Measurements from ENCODE around the gene DDA1.
"Not testable (repeated sequence)": the region's sequence is repeated elsewhere in the genome, so short reads cannot be mapped to it uniquely, and the experiment has no call there.

The DDA1 gene

DNA sequence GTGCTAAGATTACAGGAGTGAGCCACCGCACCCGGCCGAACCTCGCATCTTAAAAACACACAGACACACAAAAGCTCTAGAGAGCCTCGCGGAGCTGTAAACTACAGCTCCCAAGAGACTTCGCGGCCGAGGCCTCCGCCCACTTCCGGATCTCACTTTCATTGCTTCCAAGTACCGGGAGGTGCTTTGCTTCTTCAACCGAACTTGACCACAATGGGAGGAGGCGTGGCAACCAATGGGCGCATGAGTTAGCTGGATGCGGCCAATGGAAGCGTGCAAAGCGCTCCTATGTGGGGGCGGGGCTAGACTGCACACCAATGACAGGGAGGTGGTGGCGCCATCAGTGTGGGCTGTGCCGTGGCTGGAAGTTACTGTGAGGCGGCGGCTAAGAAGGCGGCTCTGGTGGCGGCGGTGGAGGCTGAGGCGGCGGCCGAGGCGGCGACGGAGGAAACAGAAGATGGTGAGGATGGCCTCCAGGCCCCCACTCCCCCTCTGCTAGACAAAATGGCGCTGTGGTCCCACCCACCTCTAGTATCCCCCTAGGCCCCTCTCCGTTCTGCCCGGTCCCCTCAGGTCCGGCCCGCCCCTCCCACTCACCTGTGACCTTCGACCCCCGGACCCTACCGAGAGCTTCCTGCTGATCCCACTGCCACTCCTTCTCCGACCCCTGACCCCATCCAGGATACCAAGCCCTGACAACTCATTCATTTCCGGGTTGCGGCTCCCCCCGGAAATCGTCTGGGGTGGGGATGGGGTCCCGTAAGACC lies at the start of gene DDA1:
Gene DDA1 (plus strand): TSS at position 366 of the 767 bp plus-strand sequence. CDS start 92 bp downstream, at position 458.
- DNase-seq: peak; percentile 98

DNA sequence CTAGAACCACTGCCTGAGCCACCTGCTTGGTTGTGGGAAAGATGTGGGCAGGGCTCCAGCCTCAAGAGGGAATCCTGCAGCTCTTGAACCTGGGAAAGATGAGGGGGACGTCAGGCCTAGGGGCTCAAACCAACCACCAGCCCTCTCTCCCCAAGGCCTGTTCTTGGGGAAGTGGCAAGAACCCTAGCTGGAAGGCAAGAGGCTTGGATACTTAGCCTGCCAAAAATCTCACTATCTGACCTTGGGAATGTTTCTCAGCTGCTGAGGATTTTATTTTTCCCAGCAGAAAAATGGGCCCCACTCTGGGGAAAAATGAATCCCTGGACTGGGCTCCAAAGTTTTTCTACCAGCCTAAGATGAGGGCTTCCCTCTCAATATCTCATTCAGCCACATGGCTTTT lies 49.4 kb upstream of the DDA1 start:
- DNase-seq: no peak

DNA sequence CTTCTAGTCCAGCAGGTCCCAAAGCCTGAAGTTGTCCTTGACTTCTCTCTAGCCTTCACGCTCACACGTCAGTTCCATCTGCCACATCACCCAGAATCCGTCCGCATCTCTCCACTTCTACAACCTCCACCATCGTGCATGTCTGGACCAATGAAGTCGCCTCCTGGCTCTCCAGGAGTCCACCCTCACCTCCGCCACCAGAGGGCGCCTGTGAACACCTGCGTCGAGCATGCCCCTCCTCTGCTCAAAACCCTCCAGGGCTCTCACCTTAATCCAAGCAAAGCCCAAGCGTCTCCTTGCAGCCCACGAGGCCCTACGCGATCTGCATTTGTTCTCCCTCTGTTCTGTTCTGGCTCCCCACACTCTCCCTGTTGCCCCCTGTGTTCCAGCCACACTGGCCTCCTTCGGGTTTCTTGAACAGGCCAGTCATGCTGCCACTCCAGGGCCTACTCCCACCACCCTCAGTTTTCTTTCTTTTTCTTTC lies 48.5 kb upstream of the DDA1 start:
- peak; percentile 81 for DNase-seq

DNA sequence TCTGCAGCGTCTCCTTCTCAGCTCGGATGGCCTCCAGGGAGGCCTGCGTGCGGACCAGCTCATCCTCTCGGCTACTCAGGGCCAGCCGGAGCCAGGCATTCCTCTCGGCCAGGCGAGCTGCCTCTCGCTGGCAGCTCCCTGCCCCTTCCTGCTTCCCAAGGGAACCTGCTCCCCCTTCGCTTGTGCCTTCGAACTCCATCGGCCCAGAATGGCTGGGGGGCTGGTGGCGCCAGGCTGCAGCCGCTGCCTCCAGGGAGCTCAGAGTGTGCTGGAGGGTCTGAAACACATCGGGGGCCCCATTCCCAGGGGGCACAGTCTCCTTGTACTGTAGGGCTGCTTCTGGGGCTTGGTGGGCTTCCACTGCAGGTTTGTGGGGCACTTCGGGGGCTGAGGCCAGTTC lies 46.8 kb upstream of the DDA1 start:
- no peak for DNase-seq

DNA sequence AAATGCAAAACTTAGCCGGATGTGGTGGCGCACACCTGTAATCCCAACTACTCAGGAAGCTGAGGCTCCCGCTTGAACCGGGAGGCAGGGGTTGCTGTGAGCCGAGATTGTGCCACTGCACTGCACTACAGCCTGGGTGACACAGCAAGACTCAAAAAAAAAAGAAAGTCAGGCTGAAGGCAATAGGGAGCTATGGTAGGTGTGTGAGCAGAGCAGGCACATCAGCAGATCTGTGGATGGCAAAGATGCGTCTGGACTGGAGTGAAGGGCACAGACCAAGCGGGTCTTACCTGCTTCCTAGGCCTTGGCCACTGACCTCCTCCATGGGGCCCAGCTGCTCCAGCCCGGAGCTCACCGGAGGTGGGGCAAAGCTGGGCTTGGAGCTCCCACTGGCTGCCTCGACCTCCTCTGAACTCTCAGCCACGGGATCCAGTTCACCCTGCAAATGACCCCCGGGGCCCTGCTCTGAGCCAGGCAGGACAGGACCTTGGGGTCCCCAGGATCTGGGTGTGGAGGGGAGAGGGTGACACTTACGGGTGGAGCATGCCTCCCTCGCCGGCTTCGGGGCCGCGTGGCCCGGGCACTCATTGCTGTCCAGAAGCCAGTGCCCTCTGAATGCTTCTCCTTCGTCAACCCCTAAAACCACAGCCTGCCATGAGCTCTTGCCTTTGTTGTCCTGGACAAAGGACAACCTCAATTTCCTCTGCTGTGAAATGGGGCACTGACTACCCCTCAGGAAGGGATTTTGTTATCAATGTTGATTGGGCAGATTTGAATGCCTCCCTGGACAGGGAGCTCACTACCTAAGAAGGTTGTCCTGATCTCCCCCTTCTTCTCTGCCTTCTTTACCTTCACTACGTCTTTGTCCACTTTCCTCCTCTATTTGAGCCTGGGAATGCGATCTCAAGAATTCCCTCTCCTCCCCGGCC lies 45.4 kb upstream of the DDA1 start:
- DNase-seq: no peak

DNA sequence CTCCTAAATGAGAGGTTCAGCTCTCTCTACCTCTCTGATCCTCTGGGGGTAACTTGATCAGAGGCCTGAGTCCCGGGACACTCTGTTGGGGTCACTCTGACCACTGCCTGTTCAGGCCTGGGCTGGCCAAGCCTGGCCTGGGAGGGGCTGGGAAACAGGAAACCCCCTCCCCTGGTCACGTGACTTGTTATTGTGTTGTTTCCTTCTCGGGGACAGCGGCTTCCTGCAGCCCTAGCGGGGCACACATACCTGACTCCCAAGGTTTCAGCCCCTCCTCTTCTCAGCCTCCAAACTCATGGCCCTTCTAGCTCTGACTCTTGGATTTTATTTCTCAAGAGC lies 44.8 kb upstream of the DDA1 start, which contains the start of gene USHBP1:
Gene USHBP1 (minus strand): TSS at position 105 of the 339 bp plus-strand sequence. CDS start 446 bp downstream, outside the sequence.
- no peak for DNase-seq

DNA sequence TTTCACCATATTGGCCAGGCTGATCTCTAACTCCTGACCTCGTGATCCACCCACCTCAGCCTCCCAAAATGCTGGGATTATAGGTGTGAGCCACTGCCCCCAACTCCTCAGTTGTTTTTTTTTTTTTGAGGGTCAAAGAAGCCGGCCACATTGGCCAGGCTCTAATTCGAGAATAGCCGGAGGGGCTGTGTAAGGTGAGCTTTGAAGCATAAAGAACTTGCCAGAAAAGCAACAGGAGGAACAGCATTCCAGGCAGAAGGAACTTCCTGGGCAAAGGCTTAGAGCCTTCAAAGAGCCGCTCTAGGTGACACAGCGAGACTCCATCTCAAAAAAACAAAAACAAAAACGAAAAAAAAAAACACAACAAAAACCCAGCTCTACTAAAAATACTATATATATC lies 43.3 kb upstream of the DDA1 start:
- no peak for DNase-seq

DNA sequence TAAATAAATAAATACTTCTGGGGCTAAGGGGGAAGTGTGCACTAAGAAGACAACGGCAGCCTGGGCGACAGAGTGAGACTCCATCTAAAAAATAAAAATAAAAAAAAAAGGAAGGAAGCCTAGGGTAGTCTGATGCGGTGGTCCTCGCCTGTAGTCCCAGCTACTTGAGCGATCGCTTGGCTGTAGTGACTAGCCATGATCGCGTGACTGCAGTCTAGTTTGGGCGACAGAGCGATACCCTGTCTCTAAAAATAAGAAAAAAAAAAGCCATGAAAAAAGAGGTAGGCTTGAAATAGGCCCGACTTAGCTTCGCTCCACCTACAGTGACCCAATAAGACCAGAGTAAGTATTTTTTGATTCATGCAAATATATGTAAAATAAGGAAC lies 42.8 kb upstream of the DDA1 start:
- DNase-seq: no peak

DNA sequence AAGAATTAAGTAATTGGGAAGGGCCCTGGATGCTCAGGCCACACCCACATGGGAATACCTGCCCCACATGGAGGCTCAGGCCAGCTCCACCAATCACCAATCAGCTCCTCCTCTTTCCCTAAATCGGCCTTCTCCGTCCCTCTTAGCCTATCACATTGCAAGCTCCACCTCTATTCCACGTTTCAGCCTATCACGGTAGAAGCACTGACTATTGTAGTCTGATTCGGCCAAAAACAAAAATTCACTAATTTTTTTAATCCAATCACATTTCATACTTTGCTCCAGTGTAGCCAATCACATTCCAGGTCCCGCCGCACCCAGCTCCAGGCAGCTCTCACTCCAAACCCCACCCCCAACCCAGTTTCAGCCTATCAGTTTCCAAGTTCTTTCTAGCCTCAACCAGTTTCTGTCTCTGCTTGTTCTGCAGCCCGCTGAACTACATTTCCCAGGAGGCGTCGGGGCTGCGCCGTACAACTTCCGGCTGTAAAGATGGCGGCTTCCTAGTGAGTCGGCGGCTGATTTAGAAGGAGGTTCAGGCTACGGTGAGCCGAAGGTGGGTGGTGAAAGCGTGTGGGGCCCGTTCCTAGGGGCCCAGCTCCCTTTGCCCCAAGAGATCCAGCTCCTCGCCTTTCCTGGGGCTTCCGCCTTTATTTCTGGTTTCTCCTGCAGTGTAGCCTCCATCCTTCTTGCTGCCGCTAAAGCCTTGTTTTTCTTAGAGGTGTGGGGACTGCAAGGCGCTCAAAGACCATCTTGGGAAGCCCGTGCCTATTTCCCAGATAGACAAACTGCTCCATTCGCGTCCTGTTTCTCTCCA lies 42.2 kb upstream of the DDA1 start, which contains the start of gene BABAM1:
Gene BABAM1 (plus strand): TSS at position 469 of the 814 bp plus-strand sequence. CDS start 1,364 bp downstream, outside the sequence.
- DNase-seq: peak; percentile 88

DNA sequence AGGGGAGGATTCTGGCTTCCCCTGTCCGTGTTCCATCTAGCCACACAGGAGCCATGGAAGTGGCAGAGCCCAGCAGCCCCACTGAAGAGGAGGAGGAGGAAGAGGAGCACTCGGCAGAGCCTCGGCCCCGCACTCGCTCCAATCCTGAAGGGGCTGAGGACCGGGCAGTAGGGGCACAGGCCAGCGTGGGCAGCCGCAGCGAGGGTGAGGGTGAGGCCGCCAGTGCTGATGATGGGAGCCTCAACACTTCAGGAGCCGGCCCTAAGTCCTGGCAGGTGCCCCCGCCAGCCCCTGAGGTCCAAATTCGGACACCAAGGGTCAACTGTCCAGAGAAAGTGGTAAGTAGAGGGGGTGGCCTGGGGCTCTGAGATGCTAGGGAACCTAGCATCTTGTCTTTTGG lies 40.6 kb upstream of the DDA1 start:
- DNase-seq: no peak

DNA sequence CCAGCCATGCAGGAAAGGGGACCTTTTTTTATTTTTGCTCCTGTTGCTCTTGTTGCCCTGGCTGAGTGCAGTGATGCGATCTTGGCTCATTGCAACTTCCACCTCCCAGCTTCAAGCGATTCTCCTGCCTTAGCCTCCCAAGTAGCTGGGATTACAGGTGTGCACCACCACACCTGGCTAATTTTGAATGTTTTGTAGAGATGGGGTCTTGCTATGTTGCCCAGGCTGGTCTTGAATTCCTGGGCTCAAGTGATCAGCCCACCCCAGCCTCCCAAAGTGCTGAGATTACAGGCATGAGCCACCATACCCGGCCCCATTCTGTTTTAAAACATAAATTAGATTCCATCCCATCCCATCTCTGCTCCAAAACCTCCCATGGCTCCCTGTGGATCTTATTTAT lies 34.5 kb upstream of the DDA1 start:
- not testable (repeated sequence) for DNase-seq

DNA sequence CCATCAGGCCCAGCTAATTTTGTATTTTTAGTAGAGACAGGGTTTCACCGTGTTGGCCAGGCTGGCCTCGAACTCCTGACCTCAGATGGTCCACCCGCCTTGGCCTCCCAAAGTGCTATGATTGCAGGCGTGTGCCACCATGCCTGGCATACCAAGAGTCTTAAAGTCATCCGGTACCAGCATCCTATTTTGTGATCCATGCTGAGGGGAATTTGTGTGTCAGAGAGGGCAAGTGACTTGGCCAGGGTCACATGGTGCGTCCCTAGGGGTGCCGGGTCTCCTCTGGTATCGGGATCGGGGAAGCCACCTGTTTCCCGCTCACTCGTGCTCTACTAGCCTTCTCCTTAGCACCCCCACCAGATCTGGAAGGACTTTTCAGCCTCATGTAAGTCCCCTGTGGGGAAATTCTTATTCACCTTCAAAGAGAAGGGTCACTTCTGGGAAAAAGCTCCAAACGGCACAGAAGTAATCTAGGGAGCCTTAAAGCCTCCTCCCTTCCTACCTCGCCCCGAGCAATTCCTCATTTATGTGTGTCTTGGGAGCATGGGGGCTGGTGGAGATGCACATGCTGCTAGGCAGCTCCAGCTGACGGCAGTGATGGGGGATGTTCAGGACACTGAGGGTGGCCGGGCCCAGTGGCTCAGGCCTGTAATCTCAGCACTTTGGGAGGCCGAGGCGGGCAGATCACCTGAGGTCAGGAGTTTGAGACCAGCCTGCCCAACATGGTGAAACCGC lies 33.8 kb upstream of the DDA1 start:
- DNase-seq: no peak

DNA sequence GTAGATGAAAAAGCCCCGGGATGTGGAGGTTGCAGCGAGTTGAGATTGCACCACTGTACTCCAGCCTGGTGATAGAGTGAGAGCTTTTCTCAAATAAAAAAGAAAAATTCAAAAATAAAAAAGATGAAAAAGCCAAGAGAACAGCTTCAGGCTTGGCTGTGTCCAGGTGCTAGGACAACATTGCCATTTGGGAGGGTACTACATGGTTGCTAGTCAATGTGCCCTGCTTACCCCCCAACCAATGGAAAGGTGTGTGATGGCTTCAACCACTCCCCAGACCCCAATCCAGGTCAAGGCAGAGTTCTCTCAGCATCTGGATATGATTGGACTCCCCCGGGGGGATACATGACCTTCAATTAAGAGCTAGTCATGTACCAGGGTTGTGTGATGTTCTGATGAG lies 29.9 kb upstream of the DDA1 start:
- no peak for DNase-seq

DNA sequence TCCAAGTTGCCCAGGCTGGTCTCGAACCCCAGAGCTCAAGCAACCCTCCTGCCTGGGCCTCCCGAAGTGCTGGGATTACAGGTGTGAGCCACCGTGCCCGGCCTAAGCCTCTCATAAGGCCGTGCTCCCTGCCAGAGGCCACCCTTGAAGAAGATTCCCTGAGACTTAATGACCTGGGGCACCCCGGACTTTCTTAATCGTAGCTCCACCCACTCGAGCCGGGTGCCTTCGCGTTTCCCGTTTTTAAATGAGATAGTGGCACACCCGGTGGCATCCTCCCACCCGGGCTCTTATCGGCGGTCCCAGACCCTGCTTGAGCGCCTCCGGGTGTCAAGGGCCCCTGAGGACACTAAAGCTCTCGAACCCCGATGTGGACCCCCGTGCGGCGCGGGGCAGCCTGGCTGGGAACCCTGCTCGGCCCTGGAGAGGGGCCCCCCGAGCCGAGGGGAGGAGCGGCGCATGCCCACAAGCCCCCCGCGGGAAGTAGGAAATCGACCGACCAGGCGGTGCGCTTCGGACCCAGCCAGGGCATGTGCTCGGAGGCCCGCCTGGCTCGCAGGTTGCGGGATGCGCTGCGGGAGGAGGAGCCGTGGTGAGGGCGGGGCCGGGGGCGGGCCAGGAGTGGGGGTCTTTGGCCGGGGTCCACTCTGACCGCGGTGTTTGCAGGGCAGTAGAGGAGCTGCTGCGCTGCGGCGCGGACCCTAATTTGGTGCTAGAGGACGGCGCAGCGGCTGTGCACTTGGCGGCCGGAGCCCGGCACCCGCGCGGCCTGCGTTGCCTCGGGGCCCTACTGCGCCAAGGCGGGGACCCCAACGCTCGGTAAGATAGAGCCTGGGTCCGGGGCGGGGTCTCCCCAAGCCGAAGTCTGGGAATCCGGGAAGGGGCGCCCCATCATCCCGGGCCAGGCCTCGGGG lies 27.7 kb upstream of the DDA1 start, which contains the start of gene ANKLE1:
Gene ANKLE1 (plus strand): TSS at position 511 of the 914 bp plus-strand sequence. CDS start 20 bp downstream, at position 531.
- peak; percentile 38 for DNase-seq

DNA sequence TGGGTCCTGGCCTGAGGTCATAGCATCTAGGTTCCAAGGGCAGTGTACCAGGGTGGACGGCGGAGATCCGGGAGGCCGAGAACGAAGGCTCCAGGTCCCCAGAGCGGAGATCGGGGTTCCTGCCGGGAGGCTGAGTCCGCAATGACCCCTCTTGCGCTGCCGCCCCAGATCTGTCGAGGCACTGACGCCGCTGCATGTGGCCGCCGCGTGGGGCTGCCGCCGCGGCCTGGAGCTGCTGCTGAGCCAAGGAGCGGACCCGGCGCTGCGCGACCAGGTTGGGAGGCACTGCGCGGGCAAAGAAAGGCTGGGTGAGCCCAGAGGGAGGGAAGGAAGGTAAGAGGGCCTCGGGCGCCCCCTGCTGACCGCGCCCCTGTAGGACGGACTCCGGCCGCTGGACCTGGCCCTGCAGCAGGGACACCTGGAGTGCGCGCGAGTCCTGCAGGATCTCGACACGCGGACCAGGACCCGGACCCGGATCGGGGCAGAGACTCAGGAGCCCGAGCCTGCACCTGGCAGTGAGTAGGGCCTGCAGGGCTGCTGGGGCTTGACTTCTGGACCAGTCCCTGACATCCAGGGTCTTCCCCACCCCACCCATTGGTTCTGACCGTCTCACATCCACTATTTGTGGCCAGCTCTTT lies 26.8 kb upstream of the DDA1 start:
- DNase-seq: peak; percentile 68

DNA sequence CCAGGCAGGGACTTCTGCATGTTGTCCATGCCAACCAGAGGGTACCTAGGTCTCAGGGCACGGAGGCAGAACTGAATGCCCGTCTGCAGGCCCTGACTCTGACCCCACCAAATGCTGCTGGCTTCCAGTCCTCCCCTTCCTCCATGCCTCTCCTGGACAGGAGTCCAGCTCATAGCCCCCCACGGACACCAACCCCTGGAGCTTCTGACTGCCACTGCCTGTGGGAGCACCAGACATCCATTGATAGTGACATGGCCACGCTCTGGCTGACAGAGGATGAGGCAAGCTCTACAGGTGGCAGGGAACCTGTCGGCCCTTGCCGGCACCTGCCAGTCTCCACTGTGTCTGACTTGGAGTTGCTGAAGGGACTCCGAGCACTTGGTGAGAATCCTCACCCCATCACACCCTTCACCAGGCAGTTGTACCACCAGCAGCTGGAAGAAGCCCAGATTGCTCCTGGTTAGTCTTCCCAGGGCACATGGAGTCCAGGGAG lies 25.8 kb upstream of the DDA1 start:
- DNase-seq: no peak

DNA sequence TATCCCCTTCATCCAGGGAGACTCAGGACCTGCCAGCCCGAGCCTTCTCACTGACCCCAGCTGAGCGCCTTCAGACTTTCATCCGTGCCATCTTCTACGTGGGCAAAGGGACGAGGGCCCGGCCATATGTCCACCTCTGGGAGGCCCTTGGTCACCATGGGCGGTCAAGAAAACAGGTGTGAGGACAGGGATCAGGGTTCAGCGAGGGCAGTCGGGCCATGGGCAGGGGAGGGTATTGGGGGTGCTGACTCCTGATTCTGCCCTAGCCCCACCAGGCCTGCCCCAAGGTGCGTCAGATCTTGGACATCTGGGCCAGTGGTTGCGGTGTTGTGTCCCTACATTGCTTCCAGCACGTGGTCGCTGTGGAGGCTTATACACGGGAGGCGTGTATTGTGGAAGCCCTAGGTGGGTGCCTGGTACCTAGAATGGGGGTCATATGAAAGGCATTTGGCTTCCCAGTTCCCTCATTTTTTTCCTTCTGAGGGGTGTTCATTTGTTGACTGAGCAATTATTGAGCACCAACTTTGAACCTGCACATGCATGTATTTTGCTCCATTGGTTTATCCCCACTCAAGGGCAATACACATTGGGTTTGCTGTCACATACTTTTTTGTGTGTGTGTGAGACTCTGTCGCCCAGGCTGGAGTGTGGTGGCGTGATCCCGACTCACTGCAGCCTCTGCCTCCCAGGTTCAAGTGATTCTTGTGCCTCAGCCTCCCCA lies 23.8 kb upstream of the DDA1 start:
- DNase-seq: no peak

DNA sequence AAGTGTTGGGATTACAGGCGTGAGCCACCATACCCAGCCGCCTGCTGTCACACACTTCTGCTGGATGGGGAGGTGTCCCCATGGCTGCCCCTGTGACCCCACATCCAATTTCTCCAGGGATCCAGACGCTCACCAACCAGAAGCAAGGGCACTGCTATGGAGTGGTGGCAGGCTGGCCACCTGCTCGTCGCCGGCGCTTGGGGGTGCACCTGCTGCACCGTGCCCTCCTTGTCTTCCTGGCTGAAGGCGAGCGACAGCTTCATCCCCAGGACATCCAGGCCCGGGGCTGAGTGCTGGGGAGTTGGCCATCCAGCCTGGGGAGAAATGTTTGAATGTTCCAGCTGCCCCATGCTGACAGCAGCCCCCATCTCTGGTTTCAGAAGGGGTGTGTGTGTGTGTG lies 23.1 kb upstream of the DDA1 start:
- DNase-seq: no peak

DNA sequence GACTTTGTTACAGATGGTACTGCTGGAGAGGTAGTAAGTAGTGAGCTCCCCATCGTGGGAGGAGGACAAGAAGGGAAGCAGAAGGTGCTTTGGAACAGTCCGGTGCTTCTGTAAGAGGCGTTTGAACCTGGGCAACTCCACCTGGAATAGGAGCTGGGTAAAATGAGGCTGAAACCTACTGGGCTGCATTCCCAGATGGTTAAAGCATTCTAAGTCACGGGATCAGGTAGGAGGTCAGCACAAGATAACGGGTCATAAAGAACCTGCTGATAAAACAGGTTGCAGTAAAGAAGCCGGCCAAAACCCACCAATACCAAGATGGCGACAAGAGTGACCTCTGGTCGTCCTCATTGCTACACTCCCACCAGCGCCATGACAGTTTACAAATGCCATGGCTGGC lies 22.6 kb upstream of the DDA1 start:
- no peak for DNase-seq

Data from activated effector memory CD4-positive, alpha-beta T cell treated with Interleukin-2 at 50 U/mL for 16 hours (primary cell).